ENCODE data around the gene RAB22A.

RAB22A gene

DNA sequence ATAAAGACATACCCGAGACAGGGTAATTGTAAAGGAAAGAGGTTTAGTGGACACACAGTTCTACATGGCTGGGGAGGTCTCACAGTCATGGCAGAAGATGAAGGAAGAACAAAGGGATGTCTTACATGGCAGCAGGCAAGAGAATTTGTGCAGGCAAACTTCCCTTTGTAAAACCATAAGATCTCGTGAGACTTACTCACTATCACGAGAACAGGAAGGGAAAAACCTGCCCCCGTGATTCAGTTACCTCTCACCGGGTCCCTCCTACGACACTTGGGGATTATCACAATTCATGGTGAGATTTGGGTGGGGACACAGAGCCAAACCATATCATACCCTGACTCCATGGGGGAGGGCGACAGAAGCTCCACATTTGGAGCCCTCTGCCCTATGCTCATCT is 72.1 kb downstream of the RAB22A start:
- DNase-seq = no peak
- intact Hi-C loops (cut with DNase I) = loop anchor here (10.0 kb wide), 1 partner anchor 273 kb away; the partner anchor contains the start of gene STX16

DNA sequence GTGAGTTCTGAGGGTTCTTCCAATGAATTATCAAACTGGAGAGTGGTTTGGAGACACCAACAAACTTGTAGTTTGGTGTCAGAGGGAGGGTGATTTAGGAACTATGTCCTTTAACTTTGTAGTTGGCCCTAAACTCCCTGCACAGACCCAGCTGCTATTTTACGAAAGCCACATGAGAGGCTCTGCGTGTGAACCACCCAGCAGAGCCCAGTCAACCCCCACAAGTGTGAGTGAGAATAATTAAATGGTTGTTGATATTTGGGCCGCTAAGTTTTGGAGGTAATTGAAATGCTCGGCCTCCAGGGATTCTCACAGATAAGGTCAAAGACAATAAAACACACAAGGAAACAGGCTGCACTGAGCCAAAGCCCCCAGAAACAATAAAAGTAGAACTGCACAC is 72.6 kb downstream of the RAB22A start:
- intact Hi-C loops (cut with DNase I) = loop anchor here (10.0 kb wide), 1 partner anchor 273 kb away; the partner anchor contains the start of gene STX16

DNA sequence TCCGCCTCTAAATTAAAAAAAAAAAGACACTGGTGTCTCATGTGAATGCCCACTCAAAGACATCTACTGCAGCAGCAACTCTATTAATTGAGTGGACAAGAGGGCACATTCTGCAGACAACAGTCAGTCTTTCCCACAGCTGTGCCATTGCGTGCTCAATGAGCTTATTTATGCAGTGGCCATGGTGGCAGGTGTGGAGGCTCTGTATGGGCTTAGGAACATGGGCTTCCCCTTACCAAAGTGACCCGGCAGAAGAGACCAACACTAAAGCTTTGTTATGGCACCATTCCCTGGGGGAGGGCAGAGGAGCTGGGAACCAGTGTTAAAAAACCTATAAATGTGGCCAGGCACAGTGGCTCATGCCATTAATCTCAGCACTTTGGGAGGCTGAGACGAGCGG is 75.3 kb downstream of the RAB22A start:
- intact Hi-C loops (cut with DNase I) = loop anchor here (5.0 to 10.0 kb wide), 2 partner anchors 78 to 270 kb away; partner anchors contain the start of genes RAB22A and STX16
- DNase-seq = no peak

More for the DNA sequence above, 72.6 kb downstream of the RAB22A start:
- DNase-seq = no peak

DNA sequence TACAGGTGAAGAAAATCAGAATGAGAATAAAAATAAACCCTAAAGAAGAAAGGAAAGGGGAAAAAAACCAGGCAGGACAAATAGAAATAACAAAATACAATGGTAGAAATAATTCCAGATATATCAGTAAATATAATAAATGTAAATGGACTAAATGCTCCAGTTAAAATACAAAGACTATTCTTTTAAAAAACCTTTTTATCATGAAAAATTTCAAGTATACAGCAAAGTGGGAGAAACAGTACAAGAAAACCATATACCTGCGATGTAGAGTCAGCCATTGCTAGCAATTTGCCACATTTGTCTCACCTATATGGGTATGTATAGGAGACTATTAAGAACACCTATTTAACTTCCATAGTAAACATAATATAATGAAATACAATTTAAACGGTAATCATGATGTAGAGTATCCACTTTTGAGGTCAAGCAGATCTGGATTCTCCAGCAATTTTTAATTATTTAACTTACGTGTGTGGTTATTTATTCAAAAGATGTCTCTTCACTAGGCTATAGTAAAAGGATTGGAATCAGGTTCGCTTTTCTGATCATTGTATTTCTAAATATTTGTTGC is 78.6 kb downstream of the RAB22A start:
- DNase-seq = no peak
- intact Hi-C loops (cut with DNase I) = loop anchor here (5.0 to 10.0 kb wide), 2 partner anchors 81 to 267 kb away; partner anchors contain the start of genes RAB22A and STX16

DNA sequence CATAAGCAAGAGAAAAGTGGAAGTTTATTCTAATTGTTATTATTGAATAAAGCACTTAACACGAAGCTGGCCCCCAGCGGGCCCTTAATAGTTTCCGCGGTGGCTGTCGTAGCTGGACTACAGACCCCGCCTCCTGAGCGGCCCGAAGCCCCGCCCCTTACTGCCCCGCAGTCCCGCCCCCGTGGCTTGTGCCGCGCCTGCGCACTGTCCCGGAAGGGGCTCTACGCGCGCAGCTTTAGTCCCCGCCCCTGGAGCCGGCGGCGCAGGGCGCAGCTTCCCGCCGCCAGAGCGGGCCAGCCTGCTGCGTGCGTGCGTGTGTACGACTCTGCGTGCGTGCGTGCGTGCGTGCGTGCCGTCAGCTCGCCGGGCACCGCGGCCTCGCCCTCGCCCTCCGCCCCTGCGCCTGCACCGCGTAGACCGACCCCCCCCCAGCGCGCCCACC is 79.4 kb downstream of the RAB22A start, which contains the start of gene VAPB:
Gene VAPB, plus strand, starts transcription at position 348 of the 442 bp plus-strand sequence. CDS start 231 bp downstream, outside the sequence.
- peak; percentile 88 to 99 (median 95) for DNase-seq
- intact Hi-C loops (cut with DNase I) = loop anchor here (5.0 to 10.0 kb wide), 2 partner anchors 82 to 266 kb away; partner anchors contain the start of genes RAB22A and STX16

DNA sequence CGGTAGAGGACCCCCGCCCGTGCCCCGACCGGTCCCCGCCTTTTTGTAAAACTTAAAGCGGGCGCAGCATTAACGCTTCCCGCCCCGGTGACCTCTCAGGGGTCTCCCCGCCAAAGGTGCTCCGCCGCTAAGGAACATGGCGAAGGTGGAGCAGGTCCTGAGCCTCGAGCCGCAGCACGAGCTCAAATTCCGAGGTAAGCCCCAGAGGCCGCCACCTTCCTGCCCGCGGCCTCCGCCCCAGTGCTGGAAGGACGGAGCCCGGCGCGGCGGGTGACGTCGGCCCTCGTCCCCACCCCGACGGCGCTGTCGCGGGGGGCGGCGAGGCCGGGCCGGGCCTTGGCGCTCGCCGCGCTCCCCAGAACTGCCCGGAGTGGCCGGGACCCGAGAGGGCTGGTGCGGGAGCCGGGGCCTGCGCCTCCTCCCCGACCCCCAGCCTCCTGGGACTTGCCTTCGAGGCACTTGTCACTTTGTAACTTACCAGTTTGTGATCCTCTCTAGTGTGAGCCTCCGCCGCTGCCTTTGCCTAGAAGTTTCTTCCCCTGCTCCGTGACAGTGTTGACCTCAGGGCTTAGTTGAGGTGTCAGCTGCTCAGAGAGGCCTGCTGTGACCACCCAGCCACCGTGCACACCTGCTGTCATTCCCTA is 79.9 kb downstream of the RAB22A start:
- DNase-seq = peak in 1 of 10 donors; percentile 17
- intact Hi-C loops (cut with DNase I) = loop anchor here (5.0 to 10.0 kb wide), 2 partner anchors 82 to 265 kb away; partner anchors contain the start of genes RAB22A and STX16

DNA sequence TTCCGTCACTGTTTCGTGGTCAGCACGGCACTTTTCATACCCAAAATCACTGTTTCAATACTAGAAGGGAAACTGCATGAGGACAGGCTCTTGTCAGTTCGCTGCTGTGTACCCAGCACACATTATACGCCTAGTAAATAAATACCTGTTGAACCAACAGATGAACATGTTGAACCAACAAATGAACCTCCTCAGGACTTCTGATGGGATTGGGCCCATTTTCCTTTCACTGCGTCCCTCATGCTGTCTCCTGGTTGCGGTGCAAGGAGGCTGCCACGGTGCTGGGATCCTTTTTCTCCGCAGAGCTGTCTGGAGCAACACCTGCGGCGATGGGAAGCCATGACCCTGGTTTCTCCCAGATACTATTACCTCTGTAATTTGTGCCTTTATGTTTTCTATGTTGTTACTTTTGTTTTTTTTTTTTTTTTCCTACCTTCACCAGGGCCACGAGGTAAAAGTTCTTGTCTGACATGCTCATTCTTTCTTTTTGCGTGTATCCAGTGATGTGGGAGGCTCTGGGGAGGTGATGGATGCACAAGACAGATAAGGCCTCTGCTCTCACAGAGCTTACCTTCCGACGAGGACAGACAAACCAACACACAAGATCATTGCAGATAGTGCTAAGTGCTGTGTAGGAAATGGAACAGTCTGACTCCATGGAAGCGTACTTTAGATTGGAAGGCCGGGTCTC is 80.6 kb downstream of the RAB22A start:
- no peak for DNase-seq
- intact Hi-C loops (cut with DNase I) = loop anchor here (5.0 to 10.0 kb wide), 2 partner anchors 83 to 265 kb away; partner anchors contain the start of genes RAB22A and STX16

DNA sequence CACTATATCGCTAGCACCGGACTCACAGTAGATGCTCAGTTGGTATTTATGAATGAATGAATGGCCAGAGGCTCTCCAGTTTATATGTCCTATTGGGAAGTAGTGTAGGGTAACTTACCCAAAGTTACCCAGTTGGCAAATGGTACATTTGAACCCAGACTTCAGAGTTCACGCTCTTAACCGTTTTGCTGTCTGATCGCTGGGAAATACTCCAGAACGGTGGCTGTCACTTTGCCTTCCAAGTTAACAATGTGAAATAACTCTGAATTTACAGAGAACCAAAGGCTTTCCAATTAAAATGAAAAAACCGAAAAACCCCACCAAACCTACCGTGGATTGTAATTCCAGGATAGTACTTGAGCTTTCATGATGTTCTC is 81.1 kb downstream of the RAB22A start:
- intact Hi-C loops (cut with DNase I) = no loop called here
- no peak for DNase-seq

DNA sequence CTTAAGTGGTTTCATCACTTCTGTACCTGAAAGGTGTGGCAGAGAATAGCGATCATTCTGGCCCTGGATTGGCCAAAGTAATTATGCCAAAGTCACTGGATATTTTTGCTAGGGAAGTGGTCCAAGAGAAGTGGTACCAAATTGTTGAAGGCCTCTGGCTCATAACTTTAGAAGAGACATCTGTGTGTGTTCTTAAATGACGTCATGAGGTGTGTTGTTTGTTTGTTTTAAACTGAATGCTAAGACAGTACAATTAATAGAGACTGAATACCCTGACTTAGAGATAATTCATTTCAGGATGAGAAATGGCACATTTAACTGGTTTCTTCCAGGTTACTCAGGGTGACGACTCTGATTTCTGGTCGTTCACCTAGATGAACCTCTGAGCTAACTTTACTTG is 82.8 kb downstream of the RAB22A start:
- intact Hi-C loops (cut with DNase I) = no loop called here
- DNase-seq = no peak

DNA sequence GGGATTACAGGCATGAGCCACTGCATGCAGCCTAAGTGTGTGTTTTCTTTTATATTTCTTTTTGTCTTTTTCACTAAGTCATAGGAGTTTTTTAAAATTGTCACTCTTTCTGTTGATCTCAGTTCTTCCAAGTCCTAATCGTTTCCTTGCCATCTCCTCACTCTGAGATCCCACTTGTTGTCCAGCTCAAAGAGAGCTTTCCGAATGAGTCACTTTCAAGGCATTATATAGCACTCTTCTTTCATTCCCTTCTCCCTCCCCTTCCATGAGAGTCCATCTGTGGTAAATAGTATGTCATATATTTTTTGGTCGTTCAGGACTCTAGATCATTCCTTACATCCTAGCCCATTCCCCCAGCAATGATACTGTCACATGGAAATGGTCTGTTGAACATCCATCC is 83.8 kb downstream of the RAB22A start:
- intact Hi-C loops (cut with DNase I) = no loop called here
- DNase-seq = no peak

DNA sequence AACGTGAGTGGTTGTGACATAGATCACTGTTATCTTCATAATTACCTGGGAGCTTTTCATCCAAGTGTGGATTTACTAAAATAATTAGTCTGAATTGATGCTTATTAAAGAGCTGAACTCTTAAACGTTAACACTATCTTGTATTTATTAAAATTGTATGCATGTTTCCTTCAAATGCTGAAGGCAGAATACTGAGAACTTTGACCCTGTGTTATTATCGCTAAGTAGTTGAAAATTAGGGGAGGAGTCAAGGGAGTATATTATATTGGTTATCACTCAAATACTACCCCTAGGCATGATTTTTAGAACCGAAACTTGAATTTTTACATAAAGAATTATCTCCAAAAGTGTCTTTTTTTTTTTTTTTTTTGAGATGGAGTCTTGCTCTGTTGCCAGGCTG is 85.3 kb downstream of the RAB22A start:
- intact Hi-C loops (cut with DNase I) = no loop called here
- no peak for DNase-seq

DNA sequence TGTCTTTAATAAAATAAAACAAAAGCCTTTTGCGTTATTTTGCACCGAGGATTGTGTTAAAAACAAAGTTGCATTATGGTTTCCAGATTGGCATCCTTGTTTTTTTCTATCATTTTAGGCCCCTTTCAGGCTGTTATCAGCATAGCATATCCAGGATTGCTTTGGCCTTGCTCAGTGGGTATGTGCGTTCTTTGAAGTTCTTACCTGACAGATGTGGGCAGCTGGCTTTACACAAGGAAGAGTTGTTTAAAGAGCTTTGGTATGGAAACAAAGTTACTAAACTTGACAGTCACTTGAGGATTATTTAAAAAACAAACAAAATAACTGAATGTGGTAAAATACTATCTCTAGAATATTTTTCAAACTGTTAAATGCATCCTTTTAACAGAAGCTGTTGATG is 86.1 kb downstream of the RAB22A start:
- no peak for DNase-seq
- intact Hi-C loops (cut with DNase I) = no loop called here

DNA sequence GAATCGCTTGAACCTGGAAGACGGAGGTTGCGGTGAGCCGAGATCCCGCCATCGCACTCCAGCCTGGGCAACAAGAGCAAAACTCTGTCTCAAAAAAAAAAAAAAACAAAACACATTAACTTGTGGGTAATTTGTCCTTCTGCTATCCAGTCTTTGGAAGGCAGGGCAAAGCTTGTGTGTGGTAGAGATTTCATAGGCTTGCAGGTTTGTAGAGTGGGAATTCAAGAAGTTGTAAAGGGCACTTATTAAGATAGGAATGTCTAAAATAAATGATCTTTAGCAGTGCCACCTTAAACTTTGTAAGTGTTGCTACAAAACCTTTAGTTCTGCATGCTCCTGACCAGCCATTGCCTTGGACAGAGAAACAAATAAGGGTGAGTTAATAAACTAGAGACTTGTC is 87.9 kb downstream of the RAB22A start:
- DNase-seq = no peak

DNA sequence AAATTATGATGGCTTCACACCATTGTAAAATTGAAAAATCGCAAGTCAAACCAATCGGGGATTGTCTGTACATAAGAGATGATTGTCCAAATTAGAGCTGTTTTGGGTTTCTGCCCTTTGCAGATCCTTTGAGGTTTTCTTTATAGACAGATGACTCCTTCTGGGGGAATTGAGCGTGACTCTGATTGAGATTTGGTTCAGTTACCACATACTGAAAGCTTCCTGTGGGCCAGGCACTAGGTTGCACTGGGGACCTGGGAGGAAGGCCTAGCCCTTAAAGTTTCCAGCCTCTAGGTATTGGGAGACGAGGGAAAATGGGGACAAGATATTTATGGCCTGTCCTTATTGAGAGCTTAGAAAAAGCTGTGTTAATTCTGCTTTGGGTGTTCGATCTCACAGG is 88.7 kb downstream of the RAB22A start:
- intact Hi-C loops (cut with DNase I) = no loop called here
- no peak for DNase-seq

More for the DNA sequence above, 87.9 kb downstream of the RAB22A start:
- intact Hi-C loops (cut with DNase I) = no loop called here

DNA sequence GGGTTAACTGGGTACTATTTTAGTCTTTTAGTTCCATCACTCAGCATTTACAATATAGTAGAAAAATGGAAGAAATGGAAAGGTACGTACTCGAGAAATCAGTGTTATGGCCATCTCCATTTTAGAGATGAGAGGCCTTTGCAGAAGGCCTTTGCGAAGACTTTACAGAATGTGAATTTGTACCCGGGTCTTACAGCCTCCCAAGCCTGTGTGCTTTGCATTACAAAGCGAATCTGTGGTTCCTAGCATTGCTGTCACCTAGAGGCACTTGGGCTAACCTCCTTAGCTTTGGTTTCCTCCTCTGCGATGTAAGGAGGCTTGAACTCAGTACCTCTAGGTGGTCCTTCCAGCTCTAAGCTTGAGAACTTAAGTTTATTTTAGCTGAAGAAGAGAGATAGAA is 90.4 kb downstream of the RAB22A start:
- no peak for DNase-seq
- intact Hi-C loops (cut with DNase I) = no loop called here

DNA sequence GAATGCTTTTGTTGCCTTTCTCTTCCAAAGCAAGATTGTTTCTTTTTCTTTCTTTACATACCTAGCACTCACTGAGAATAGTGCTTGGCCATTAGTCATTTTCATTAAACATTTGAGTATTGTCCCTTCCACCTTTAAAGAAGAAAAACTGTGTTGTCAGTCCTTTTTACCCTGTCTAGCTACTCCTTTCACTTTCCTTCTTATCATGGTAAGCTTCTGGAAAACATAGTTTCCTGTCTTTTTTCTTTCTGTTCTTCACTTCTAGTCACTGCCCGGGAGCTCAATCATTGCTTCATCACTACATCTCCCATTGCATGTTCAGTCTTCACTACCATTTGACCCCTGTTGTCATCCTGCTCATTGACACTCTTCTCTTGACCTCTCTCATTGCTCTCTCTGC is 91.6 kb downstream of the RAB22A start:
- DNase-seq = no peak
- intact Hi-C loops (cut with DNase I) = no loop called here

DNA sequence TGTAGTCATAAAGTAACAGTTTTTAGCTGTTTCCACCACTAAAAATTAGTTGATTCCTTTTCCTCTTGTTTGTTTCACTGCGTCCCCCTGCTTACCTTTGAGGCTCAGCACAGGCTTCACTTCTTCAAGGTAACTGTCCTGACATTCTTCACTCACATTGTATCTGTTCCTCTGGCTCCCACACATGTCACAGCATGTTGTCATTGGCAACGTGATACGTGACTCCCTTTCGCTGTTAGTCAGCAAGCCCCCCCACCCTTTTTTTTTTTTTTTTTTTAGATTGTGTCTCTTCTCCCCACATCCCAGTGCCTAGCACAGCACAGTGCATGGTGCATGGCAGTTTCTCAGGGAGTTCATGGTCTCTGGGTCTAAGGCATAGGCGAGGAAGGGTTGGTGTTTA is 92.8 kb downstream of the RAB22A start:
- no peak for DNase-seq
- intact Hi-C loops (cut with DNase I) = no loop called here

DNA sequence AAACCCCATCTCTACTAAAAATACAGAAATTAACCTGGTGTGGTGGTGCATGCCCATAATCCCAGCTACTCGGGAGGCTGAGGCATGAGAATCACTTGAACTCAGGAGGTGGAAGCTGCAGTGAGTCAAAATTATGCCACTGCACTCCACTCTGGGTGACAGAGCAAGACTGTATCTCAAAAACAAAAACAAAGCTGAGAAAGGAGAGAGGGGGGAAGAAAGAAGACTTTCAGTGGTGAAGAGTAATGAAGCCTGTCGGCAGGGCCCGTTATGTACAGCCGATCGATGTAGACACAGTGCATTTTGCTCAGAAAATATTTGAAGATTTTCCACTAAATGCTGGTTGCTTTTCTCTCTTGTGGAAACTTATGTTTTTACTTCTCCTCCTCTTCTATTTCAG is 93.3 kb downstream of the RAB22A start:
- no peak for DNase-seq
- intact Hi-C loops (cut with DNase I) = no loop called here

DNA sequence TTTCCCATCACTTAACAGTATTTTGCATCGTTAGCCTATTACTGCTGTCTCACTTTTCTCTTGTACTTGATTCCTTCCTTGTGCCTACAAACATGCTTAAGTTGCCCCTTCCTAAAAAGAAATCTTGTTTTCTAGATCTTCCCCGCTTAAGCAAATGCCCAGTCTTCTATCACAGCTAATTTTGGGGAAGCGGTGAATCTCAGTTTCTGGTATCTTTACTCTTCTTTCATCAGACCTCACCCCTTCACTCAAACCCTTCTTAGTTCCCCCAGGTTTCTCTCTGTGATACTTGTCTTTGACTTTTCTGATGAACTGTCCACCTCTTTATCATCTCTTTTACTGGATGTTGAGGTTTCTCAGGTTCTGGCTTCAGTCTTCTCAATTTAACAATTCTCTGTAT is 93.8 kb downstream of the RAB22A start:
- no peak for DNase-seq
- intact Hi-C loops (cut with DNase I) = no loop called here

DNA sequence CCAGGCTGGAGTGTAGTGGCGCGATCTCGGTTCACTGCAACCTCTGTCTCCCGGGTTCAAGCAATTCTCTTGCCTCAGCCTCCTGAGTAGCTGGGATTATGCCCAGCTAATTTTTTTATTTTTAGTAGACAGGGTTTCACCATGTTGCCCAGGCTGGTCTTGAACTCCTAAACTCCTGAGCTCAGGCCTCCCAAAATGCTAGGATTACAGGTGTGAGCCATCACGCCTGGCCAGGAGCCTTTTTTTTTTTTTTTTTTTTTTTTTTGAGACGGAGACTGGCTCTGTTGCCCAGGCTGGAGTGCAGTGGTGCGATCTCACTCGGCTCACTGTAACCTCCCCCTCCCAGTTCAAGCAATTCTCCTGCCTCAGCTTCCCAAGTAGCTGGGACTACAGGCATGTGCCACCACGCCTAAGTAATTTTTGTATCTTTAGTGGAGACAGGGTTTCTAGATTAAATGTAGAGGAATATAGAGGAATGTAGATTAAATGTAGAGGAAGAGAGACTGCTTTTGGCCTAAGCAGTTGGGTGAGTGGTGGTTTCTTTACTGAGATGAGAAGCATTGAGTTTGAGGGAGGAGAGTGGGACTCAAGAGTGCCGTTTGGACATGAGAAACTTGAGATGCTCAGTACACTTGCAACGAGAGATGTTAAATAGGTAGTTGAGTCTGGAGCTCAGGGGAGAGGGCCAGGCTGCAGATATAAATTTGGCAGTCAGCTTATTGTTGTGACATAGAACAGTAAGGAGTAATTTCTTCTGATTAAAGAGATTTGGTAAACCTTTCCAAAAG is 96.2 kb downstream of the RAB22A start:
- intact Hi-C loops (cut with DNase I) = no loop called here
- DNase-seq = no peak

Data from posterior cingulate gyrus (tissue), 11 donors.